Erythroblast (primary cell): ENCODE data around the gene ELL.

ENCODE experiments used
- DNase-seq, 2 experiments: peaks; one replicate each; lab custom pipeline; 2025; lab: John Stamatoyannopoulos, UW
- GATA1 ChIP-seq: IDR thresholded peaks from 2 replicates; pipeline ENCODE4 v1.6.1; 2011; ENCODE audit warnings: low read depth, mild to moderate bottlenecking, control low read depth, low read length, moderate library complexity
- POLR2A ChIP-seq: IDR thresholded peaks from 2 replicates; pipeline ENCODE4 v1.6.1; 2011; ENCODE audit warnings: mild to moderate bottlenecking, low read length

The ELL gene

GRCh38 chr19:18456279-18456678, 65.6 kb downstream of the ELL start:
- TF ChIP-seq POLR2A (no peak), GATA1 (no peak)

GRCh38 chr19:18453269-18454024, 68.4 kb downstream of the ELL start:
- no peak for DNase-seq
- TF ChIP-seq GATA1 (no peak), POLR2A (no peak)

More at GRCh38 chr19:18456279-18456678, 65.6 kb downstream of the ELL start:
- DNase-seq: no peak

GRCh38 chr19:18452386-18452785, 69.5 kb downstream of the ELL start:
- TF ChIP-seq GATA1 (no peak), POLR2A (no peak)
- no peak for DNase-seq

- TF ChIP-seq POLR2A: no peak
- no peak for TF ChIP-seq GATA1
These were observed 70.7 kb downstream of the ELL start for GRCh38 chr19:18450931-18451836.

GRCh38 chr19:18450021-18450930, 71.6 kb downstream of the ELL start:
- TF ChIP-seq GATA1 (no peak), POLR2A (no peak)
- DNase-seq: no peak

More at GRCh38 chr19:18450931-18451836, 70.7 kb downstream of the ELL start:
- DNase-seq: peak; percentile 81 to 91

GRCh38 chr19:18449552-18449951, 72.3 kb downstream of the ELL start:
- TF ChIP-seq GATA1 (no peak), POLR2A (no peak)
- DNase-seq: no peak

GRCh38 chr19:18446811-18447359, 75.0 kb downstream of the ELL start:
- TF ChIP-seq POLR2A (no peak), GATA1 (no peak)
- no peak for DNase-seq

GRCh38 chr19:18446145-18446810, 75.6 kb downstream of the ELL start:
- DNase-seq: no peak
- no peak for TF ChIP-seq POLR2A
- no peak for TF ChIP-seq GATA1

GRCh38 chr19:18445262-18445948, 76.5 kb downstream of the ELL start:
- TF ChIP-seq GATA1 (no peak), POLR2A (no peak)
- no peak for DNase-seq

- TF ChIP-seq GATA1 (no peak), POLR2A (no peak)
- DNase-seq: no peak
These were observed 77.4 kb downstream of the ELL start for GRCh38 chr19:18444513-18444912.

GRCh38 chr19:18443831-18444230, 78.0 kb downstream of the ELL start:
- DNase-seq: no peak
- no peak for TF ChIP-seq GATA1
- no peak for TF ChIP-seq POLR2A

- DNase-seq: no peak
- no peak for TF ChIP-seq GATA1
- TF ChIP-seq POLR2A: no peak
These were observed 78.5 kb downstream of the ELL start for GRCh38 chr19:18443406-18443805.
